ENCODE data around the gene MRPL14.

- TF ChIP-seq EZH2 (IDR thresholded peaks at IDR 0.05) (no peak), POLR2AphosphoS5 (IDR thresholded peaks at IDR 0.05; ENCODE audit: borderline replicate concordance, low read depth, low read length) (no peak), FOXP2 (optimal IDR thresholded peaks at IDR 0.05; ENCODE audit: control extremely low read depth, extremely low read length, insufficient read depth) (no peak)
These were observed 48.9 kb downstream of the MRPL14 start for GRCh38 chr6:44078219-44078826.
